ENCODE measurements around the gene USP6.
"Not testable (repeated sequence)": the region's sequence is repeated elsewhere in the genome, so short reads cannot be mapped to it uniquely, and the experiment has no call there.

Gene USP6

DNA sequence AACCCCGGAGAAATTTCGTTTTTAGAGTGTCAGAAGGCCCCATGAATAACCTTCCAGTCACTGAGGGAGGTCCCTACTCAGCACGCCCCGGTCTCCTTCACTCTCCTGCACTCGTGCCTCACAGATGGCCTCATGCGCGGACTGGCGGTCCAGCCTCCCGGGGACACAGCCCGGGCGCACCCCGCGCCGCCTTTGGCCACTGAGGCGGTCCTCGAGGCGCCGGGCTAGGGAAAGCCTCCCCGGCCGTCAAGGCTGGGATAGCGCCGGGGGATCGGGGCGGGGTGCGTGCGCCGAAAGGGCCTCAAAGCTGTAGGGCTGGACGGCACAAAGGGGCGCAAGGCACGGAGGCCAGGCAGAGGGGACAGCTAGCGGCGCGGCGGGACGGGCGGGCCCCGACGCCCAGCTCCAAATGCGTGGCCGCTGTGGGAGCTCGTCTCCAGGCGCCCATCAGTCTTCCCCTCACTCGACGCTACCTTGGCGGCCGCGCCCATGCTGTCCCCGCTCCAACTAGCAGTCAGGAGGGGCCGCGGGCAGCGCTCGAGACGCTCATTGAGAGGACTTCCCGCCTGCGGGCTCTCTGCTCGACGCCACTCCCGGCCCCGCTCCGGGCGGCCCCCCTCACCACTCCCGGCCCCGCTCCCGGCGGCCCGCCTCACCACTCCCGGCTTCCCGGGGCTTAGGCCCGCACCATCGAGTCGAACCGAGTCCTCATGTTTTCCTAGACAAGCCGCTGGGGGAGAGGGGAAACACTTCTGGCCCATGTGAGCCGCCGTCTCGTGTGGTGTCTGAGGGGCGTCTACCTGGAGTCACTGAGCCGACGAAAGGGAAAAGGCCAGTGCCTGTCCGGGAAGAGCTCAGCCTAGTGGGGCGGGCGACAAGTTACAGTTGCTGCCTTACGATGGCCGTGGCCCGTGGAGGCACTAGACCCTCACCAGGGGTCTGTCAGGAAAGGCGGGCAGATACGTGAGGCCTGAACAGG is at the start of gene USP6:
USP6 (plus strand) TSS at position 360 of the 979 bp plus-strand sequence. CDS start 14,336 bp downstream, outside the sequence.
- DNase-seq (ENCODE audit: low spot score): peak; percentile 31

GRCh38 chr17:5068236-5068635 is 47.6 kb upstream of the USP6 start:
- no peak for DNase-seq (ENCODE audit: low spot score)

- DNase-seq (ENCODE audit: low spot score): no peak
Measured at GRCh38 chr17:5069724-5070123, 46.1 kb upstream of the USP6 start.

- DNase-seq (ENCODE audit: low spot score): not testable (repeated sequence)
Measured at GRCh38 chr17:5075472-5075871, 40.4 kb upstream of the USP6 start.

DNA sequence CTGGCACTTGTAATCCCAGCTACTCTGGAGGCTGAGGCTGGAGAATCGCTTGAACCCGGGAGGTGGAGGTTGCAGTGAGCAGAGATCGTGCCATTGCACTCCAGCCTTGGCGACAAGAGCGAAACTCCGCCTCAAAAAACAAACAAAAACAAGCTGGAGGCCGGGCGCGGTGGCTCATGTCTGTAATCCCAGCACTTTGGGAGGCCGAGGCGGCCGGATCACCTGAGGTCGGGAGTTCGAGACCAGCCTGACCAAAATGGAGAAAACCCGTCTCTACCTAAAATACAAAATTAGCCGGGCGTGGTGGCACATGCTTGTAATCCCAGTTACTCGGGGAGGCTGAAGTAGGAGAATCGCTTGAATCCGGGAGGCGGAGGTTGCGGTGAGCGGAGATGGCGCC is 38.6 kb upstream of the USP6 start:
- DNase-seq (ENCODE audit: low spot score): not testable (repeated sequence)

DNA sequence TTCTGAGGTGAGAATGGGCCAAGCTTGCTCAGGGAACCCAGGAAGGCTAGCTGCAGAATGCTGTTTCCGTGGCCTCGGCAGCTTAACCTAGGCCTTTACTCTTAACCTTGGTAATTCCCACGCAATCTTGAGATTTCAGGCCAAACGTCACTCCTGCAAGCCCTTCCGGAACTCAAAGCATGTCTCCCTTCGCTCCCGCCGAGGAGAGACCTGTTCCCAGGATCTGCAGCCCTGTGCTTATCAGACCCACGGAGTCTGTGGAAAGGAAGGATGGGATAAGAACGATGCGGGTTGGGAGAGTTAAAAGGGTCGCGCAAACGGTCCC is 38.1 kb upstream of the USP6 start:
- no peak for DNase-seq (ENCODE audit: low spot score)

DNA sequence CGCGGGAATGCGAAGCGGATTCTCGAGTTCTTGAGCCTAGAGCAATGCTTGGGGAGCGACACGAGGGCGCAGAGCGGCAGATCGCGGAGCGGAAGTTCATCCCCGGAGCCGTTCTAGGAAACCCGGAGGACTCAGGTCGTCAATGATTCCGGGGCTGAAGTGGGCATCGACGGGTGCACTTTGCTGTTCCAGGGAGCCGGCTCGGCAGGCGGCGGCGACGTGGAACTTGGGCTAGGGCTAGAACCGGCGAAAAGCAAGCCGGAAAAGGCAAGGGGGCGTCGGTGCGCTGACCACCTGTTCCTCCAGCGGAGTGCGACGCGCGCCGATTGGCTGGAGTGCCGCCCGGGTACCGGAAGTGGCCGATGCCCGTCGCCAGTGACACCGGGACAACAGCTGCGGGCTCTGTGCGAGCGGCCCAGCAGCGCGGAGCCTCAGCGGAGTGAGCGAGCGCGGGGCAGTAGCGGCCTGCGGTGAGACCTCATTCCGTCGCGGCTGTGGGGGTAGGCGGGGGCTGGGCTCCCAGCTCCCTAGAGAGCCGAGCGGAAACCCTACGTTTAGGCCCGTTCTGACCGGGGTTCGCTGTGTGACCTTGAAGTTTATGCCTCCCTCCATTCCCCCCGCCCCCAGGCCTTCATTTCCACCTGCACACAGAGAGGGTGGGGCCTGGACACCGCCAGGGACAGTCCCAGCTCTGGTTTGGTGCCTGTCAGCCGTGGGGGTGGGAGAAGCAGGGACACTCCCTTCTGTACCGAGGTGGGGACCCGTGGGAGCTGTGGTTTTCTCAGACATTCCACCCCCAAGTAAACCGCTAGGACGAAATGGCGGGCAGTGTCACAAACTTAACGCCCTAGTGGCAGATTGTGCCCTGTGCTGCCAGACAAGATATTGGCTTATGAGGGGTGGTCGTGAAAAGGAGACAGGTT is 37.5 kb upstream of the USP6 start, which contains the start of gene ZFP3:
ZFP3 (plus strand) TSS at position 362 of the 923 bp plus-strand sequence. CDS start 13,038 bp downstream, outside the sequence.
- peak; percentile 89 for DNase-seq (ENCODE audit: low spot score)

- DNase-seq (ENCODE audit: low spot score): no peak
Measured at GRCh38 chr17:5080591-5080990, 35.2 kb upstream of the USP6 start.

GRCh38 chr17:5092218-5093010 is 23.4 kb upstream of the USP6 start:
- no peak for DNase-seq (ENCODE audit: low spot score)

DNA sequence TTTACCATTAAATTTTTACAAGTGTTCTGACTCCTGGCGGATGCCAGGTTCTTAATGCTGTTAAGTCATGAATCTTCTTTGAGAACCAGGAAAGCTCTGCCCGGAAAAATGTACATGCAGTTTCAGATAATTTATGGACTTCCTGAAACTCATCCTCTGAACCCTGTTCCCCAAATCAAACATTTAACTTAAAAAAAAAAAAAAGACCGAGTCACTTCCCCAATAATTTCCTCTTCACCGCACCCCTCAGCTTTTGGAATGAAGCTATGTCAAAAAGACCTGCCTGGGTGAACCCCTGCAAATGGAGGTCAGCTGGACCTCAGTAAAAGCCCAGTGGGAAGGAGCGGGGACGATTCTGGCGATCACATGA is 19.1 kb upstream of the USP6 start:
- DNase-seq (ENCODE audit: low spot score): no peak

GRCh38 chr17:5097101-5097834 is 18.6 kb upstream of the USP6 start:
- DNase-seq (ENCODE audit: low spot score): no peak

GRCh38 chr17:5099271-5099670 is 16.6 kb upstream of the USP6 start:
- no peak for DNase-seq (ENCODE audit: low spot score)

DNA sequence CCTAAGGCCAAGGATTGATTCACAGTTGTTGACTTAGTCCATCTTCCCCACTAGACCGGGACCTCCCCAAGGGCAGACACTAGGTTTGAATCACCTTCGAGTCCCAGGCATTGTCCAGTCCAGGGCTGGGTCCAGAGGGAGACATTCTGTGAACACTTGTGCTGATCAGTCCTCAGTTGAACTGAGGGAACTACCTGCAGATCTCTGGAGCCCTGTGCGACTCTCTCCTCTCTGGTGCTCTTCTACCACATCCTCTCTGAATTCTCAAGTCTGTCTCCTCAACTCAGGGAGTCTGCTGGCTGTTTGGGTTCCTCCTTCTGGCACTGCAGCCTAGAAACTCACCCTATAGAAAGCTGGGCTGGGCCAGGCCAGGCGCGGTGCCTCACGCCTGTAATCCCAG is 15.0 kb upstream of the USP6 start:
- no peak for DNase-seq (ENCODE audit: low spot score)

- DNase-seq (ENCODE audit: low spot score): no peak
Measured at GRCh38 chr17:5110816-5111215, 5.0 kb upstream of the USP6 start.

DNA sequence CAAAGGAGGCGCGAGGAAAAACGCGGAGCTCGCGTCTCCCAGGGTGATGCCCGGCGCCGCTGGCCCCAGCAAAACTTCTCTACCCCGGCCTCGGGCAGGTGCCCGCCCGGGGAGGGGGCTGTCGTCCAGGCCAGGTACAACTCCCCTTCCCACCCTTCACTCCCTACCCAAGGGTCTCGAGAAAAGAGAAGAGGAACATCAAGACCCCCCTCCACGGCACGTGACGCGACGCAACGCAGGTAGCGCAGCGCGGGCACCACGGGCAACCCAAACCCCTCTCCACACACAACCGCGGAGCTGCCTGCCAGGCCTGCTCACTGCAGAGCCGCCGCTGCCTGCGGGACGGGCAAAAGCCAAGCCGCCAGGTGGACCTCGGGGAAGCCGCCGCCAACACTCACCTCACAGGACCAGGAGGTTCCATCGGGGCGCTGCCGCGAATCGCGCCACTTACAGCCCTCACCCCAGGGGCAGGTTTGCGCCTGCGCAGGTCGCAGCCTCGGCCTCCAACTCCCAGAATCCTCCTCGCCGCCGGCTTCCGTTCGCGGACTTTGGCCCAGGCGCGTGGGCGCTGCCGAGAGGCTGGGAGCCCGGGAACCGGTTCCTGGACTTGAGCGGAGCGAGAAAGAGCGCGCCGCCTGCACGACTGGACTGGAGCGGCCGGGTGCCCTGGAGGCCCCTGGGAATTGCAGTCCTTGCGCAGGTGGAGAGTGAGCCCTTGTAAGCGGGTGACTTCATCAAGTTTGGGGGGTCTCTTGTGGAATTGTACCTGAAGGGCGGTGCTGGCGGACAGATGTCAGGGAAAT is 4.2 kb upstream of the USP6 start, which contains the start of gene ZNF232:
ZNF232 (minus strand) TSS at position 477 of the 803 bp plus-strand sequence; CDS start at position 421, 56 bp downstream.
- peak; percentile 99 for DNase-seq (ENCODE audit: low spot score)

DNA sequence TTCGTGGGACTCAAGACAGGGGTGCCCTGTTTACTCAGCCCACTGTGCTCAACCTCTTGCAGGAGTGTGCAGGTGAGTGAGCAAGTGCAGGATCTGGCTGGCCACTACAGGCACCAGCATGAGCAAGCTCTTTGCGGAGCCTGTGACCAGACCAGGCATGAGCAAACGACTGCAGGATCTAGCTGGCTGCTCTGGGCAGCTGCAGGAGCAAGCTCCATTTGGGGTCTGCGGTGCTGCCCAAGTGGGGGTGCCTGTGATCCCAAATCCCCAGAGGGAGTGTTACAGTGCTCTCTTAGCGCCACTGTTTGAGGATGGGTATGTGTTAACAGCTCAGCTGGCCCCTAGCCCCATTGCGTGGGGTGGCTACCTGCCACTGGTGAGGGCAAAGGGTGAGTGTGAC is 2.4 kb downstream of the USP6 start:
- no peak for DNase-seq (ENCODE audit: low spot score)

DNA sequence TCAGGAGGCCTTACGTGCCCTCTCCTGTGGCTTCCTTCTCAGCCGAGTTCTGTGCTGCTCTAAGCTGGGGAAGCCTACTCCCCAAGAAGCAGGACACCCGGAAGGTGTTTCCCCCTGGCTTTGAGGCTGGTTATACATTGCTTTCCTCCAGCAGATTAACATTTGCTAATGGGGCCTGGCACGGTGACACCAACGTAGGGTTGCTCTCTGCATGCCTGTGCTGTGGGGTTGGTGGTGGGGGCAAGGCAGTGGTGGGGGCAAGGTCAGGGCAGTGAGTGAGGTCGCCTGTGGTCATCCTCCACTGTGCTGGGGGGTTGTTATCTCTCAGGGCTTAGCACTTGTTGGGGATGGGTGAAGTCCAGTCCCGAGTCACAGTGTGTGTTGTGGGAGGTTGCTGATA is 4.2 kb downstream of the USP6 start:
- DNase-seq (ENCODE audit: low spot score): no peak

DNA sequence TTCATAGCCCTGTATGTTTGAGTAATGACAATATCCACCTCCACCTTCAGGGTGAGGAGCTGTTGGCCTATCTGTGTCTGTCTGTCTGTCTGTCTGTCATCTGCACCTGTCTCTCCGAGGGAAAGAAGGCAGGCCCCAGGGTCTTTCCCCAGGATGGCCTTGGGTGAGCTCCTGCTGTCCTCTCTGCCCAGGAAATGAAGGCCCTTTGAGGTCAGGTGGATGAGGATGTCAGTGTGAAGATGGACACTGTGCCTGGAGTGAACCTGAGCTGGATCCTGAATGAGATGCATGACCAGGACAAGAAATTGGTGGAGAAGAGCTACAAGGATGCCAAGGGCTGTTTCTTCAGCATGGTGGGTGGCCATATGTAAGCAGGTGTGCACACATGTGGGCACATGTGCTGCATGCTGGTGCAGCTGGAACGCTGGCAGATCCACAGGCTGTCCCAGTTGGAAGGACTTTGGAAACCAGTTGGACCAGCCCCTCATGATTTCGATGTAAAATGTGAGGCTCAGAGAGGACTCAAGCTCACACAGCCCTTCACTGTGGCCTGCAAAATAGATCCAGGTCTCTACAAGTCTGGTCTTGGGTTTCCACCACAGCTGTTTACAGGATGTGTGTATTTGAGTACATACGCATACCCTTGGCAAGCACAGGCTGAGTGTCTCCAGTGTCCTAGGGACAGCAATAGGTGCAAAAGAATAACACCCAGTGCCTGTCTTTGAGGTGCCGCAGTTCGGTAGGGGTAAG is 4.8 kb downstream of the USP6 start:
- not testable (repeated sequence) for DNase-seq (ENCODE audit: low spot score)

DNA sequence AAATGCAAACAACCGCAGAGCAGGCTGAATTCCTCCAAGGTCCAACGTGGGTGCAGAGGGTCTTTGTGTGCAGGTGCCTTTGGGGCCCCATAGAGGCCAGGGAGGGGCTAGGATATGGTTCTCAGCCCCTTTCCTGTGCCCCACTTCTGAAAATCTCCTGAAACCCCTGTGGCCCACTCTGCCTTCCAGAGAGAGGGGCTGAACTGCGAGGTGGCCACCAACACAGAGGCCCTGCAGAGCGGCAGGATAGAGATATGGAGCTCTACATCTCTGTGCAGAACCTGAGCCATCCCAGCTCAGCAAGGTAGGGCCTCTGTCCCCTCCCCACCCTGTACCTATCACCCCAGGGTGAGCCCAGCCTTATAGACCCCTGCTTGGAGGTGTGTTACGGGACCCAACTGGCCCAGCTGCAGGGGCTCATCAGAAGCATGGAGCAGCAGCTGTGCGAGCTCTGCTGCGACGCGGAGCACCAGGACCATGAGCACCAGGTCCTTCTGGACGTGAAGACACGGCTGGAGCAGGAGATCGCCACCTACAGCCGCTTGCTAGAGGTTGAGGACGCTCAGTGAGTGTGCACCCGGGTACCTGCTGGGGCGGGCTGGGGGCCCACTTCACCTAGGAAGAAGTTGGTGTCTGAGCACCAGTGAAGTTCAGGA is 5.5 kb downstream of the USP6 start:
- no peak for DNase-seq (ENCODE audit: low spot score)

All from GM03348 (cell line).